ENCODE measurements around the gene HDAC9. TPM values are rescaled to one million over a fixed set of nuclear protein-coding genes. Genes with fewer than 3 reads are reported as not detected.

HDAC9 gene
- total RNA-seq, 1 experiment from 2014 or later: 11.3 TPM

- H3K27me3 Mint-ChIP-seq (ENCODE audit: insufficient read depth, unreplicated experiment): no peaks in the 10 kb centered on the region
- H3K4me1 Mint-ChIP-seq (ENCODE audit: insufficient read depth, unreplicated experiment): peaks cover 28% of the 10 kb centered on the region
- no peaks in the 10 kb centered on the region for H3K36me3 Mint-ChIP-seq (ENCODE audit: insufficient read depth, unreplicated experiment)
- ChIA-PET POLR2A (interaction anchor here (0.7 to 0.8 kb wide), 2 partner anchors 9 to 12 kb away, joined by 3 read pairs; no protein-coding TSS in a partner anchor), CTCF (interaction anchor here (0.5 to 0.7 kb wide), 2 partner anchors 10 to 747 kb away, joined by 3 read pairs; no protein-coding TSS in a partner anchor)
- no peaks in the 10 kb centered on the region for H3K9me3 Mint-ChIP-seq (ENCODE audit: unreplicated experiment)
- H3K4me3 Mint-ChIP-seq (ENCODE audit: unreplicated experiment): no peak overlapping the region
- no TSS peak for BruUV-seq (replicated peaks)
- no peak for TF ChIP-seq CTCF (IDR thresholded peaks at IDR 0.05; ENCODE audit: unreplicated experiment)
- H3K27ac Mint-ChIP-seq (ENCODE audit: low read depth, unreplicated experiment): no peak overlapping the region
- DNase-seq (ENCODE audit: unreplicated experiment): no peak
- intact Hi-C loops (cut with micrococcal nuclease): loop anchor here (5.0 kb wide), 1 partner anchor 66 kb away; no protein-coding TSS in a partner anchor
These were observed 10.4 kb downstream of the HDAC9 start for GRCh38 chr7:18505870-18506460.

GRCh38 chr7:18508443-18509427, 13.2 kb downstream of the HDAC9 start:
- TSS peak; percentile 98 for BruUV-seq (replicated peaks)
- no peak for TF ChIP-seq CTCF (IDR thresholded peaks at IDR 0.05; ENCODE audit: unreplicated experiment)
- peaks cover 28% of the 10 kb centered on the region for H3K4me1 Mint-ChIP-seq (ENCODE audit: insufficient read depth, unreplicated experiment)
- ChIA-PET CTCF (interaction anchor here (0.5 to 1.7 kb wide), 13 partner anchors 12 to 202 kb away, joined by 3 to 8 read pairs (median 3); partner anchors contain the start of gene HDAC9), POLR2A (interaction anchor here (0.6 to 3.1 kb wide), 49 partner anchors 8 to 1192 kb away, joined by 3 to 36 read pairs (median 4); partner anchors contain the start of gene HDAC9)
- no peaks in the 10 kb centered on the region for H3K27me3 Mint-ChIP-seq (ENCODE audit: insufficient read depth, unreplicated experiment)
- intact Hi-C loops (cut with micrococcal nuclease): loop anchor here (2.0 to 5.0 kb wide), 2 partner anchors 64 to 156 kb away; no protein-coding TSS in a partner anchor
- H3K27ac Mint-ChIP-seq (ENCODE audit: low read depth, unreplicated experiment): peak overlapping the region; percentile 100
- H3K36me3 Mint-ChIP-seq (ENCODE audit: insufficient read depth, unreplicated experiment): no peaks in the 10 kb centered on the region
- peak; percentile 87 for DNase-seq (ENCODE audit: unreplicated experiment)
- H3K4me3 Mint-ChIP-seq (ENCODE audit: unreplicated experiment): peak overlapping the region; percentile 71
- no peaks in the 10 kb centered on the region for H3K9me3 Mint-ChIP-seq (ENCODE audit: unreplicated experiment)

DNA sequence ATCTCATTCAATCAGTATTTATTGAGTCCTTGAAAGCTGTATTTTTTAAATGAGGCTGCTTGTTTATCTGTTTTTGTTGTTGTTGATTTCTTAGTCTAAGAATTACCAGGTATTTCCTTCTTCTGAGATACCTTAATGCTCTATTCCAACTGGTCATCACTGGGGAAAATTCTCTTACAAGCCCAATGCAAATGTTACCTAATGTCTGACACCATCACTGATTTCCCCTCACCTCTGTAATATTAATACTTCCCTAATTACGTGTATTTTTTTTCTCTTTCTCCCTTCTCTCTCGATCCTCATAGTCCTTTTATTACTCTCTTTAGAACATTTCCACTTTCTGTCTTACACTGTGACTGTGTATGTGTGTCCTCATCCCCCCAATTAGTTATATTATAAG, 13.9 kb downstream of the HDAC9 start:
- no peaks in the 10 kb centered on the region for H3K27me3 Mint-ChIP-seq (ENCODE audit: insufficient read depth, unreplicated experiment)
- peak overlapping the region; percentile 100 for H3K27ac Mint-ChIP-seq (ENCODE audit: low read depth, unreplicated experiment)
- CTCF ChIA-PET: interaction anchor here (1.1 to 1.7 kb wide), 4 partner anchors 11 to 157 kb away, joined by 3 to 8 read pairs (median 6); no protein-coding TSS in a partner anchor

More for the DNA sequence above, 13.9 kb downstream of the HDAC9 start:
- no peaks in the 10 kb centered on the region for H3K9me3 Mint-ChIP-seq (ENCODE audit: unreplicated experiment)
- intact Hi-C loops (cut with micrococcal nuclease): loop anchor here (2.0 to 5.0 kb wide), 2 partner anchors 63 to 157 kb away; no protein-coding TSS in a partner anchor
- no peak for DNase-seq (ENCODE audit: unreplicated experiment)
- H3K4me1 Mint-ChIP-seq (ENCODE audit: insufficient read depth, unreplicated experiment): peaks cover 28% of the 10 kb centered on the region
- H3K36me3 Mint-ChIP-seq (ENCODE audit: insufficient read depth, unreplicated experiment): no peaks in the 10 kb centered on the region
- no peak for TF ChIP-seq CTCF (IDR thresholded peaks at IDR 0.05; ENCODE audit: unreplicated experiment)
- BruUV-seq (replicated peaks): TSS peak; percentile 79
- peak overlapping the region; percentile 71 for H3K4me3 Mint-ChIP-seq (ENCODE audit: unreplicated experiment)
- POLR2A ChIA-PET: interaction anchor here (0.6 to 3.1 kb wide), 33 partner anchors 9 to 1006 kb away, joined by 3 to 36 read pairs (median 4); partner anchors contain the start of gene HDAC9

Data from MCF 10A (cell line).